Measurements from ENCODE around the gene KCNMB3.
"Not testable (repeated sequence)": the region's sequence is repeated elsewhere in the genome, so short reads cannot be mapped to it uniquely, and the experiment has no call there.

KCNMB3 gene, protein sequence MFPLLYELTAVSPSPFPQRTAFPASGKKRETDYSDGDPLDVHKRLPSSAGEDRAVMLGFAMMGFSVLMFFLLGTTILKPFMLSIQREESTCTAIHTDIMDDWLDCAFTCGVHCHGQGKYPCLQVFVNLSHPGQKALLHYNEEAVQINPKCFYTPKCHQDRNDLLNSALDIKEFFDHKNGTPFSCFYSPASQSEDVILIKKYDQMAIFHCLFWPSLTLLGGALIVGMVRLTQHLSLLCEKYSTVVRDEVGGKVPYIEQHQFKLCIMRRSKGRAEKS

DNA sequence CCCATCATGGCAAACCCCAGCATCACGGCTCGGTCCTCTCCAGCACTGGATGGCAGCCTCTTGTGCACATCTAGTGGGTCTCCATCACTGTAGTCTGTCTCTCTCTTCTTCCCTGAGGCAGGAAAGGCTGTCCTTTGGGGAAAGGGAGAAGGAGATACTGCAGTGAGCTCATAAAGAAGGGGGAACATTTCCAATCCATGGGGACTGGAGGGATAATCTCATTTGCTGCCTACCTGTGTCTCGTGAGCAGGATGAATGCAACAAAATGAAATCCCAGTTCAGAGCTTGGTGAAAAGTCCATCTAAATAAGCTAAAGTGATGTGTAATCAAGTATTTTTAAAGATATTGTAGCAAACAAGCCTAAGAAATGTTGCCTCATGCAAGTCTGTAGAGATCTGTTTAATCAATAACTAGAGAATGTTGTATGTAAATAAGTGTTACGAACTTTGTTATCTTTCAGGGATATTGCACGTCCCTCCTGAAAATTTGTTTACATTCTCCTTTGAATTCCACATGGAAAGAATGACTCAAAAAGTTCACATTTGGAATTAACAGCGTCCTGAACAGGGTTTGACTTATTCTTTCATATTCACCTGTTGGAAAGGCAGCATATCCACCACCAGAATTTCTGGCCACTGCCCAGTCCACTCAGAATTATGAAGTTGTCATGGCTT is at the start of gene KCNMB3:
Gene KCNMB3 (minus strand): TSS at position 312 of the 674 bp plus-strand sequence. CDS start 124 bp downstream, at position 188.
- DNase-seq (ENCODE audit: low read depth): no peak

DNA sequence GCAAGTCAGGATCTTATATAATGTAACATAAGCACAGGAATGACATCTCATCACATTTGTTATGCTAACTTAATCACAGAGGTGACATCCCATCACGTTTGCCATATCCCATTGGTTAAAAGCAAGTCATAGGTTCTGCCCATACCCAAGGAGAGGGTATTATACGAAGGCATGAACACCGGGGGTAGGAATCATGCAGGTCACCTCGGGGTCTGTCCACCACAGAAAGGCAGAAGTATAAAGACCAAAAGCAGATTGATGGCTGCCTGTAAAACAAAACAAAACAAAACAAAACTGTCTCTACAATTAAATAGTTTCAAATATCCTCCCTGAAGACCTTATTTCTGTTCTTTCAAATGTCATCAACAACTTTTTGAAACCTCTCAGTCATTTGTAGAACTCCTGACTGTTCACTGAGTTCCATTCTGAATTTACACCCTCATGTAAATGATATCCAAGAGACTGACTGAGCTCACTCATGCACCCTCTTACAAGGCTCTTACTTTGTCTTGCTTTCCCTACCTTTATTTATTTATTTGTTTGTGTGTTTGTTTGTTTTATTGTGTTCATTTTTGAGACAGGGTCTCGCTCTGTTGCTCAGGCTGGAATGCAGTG is 49.2 kb upstream of the KCNMB3 start:
- DNase-seq (ENCODE audit: low read depth): no peak

DNA sequence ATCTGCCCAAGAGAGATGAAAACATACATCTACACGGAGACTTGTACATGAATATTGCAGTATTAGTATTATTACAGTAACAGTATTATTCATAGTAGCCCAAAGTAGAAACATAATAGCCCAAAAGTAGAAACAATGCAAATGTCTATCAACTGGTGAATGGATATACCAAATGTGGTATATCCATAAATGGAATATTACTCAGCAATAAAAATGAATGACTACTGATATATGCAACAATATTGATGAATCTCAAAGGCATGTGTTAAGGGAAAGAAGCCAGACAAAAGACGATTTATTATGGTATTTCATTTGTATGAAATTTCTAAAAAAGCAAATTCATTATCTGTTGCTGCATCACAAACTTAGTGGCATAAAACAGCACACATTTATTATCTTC is 48.4 kb upstream of the KCNMB3 start:
- no peak for DNase-seq (ENCODE audit: low read depth)

DNA sequence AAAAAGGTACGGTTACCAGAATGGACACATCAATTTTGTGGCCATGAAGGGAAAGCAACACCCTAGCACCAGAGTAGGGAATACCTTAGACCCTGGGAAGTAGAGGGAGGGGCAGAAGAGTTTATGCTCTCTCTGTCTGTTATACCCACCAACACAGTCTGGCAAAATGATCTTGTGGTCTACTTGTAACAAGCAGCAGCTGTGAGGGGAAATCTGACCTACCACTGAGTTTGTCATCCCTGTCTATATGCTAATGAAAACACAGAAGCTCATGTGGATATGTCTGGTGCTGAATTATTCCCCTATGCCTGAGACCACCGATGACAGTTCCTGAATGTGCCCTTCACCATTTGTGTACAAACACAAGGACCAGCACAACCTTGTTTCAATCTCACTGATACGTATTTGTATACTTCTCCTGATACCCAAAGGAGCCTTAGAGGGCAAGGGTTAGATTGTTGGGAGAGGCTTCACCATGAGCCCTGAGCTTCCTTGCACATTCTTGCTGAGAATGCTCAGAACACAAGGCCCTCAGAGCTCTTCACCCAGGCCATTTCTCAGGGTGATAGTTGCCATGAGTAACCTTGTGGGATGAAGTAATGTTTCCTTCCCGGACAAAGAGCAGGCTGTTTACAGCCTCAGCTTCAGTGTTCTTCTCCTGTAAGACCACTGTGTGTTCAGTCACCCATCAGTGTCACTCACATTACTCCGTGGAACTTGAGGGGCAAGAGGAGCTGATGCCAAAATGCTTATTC is 47.2 kb upstream of the KCNMB3 start:
- DNase-seq (ENCODE audit: low read depth): no peak

DNA sequence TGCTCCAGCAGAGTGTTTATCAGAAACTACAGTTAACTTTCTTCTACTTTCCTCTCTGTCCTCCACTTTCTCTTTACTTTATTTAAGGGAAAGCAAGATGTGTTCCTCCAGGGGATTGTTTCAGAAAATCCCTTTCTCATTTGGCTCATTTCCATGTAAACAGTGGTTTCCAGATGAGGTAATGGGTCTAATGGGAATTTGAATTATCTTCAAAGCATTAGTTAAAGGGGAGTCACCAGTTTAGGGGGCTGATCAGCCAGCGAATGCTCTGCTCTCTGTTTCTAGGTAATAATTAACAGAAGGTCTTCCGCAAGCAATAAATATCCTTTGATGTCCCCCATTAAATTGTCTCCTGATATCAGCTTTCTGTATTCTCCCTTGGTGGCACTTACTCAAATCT is 41.5 kb upstream of the KCNMB3 start:
- DNase-seq (ENCODE audit: low read depth): no peak

DNA sequence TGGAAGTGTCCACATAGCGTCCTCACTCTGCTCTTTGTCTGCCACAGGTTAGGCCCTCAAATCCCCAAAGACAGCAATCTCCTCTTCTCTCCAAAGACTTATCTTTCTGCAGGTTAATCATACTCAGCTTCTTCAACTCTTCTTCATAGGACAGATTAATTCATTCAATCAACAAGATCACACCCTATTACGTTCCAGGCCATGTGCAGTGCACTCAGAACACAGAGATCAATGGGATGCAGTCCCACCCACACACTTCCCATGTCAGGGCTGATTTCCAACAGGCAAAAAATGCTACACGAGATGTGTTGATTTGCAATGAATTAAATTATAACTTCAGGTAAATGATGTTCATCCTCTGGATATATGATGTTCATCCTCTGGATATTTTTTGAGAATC is 38.4 kb upstream of the KCNMB3 start:
- DNase-seq (ENCODE audit: low read depth): no peak

DNA sequence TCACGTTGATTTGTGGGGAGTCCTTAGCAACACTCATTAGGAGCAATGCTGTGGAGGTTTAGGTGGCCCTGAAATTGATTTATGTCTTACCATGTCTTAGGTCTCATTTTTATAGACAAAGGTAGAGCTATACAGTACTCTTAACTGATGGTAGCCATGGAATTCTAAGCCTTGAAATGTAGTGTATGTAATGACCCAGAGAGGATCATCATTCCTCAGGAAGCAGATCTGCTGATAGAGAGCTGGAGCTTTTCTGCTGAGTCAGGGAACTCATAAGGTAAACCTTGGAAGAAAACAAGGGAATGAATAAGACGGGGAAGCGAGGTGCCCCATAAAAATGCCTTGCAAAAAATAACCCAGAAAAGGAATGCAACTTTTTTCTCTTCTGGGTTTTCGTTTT is 37.9 kb upstream of the KCNMB3 start:
- DNase-seq (ENCODE audit: low read depth): no peak

DNA sequence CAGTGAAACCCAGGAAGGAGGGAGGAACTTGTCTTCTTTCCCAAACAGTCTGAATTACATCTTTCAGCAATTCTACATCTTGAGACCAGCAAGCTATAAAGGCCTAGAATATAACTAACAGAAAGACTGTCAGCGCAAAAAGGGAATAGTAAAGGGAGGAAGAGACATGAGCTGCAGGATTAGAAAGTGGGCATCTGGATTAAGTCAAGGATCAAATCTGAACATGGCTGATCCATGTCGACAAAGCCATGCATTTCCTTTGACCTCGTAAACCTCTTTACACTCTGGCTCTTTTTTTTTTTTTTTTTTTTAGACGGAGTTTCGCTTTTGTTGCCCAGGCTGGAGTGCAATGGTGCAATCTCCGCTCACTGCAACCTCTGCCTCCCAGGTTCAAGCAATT is 35.4 kb upstream of the KCNMB3 start:
- DNase-seq (ENCODE audit: low read depth): no peak

DNA sequence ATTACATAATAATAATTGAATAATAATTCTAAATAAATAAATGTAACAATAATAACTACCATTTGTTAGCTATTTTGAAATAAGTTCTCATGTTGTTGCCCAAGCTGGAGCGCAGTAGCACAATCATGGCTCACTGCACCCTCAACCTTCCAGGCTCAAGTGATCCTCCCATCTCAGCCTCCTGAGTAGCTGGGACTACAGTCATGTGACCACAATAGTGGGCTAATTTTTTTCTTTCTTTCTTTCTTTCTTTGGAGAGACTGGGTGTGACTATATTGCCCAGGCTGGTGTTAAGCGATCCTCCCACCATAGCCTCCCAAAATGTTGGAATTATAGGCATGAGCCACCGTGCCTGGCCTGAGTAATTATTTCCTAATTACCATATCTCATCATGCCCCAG is 30.9 kb upstream of the KCNMB3 start:
- no peak for DNase-seq (ENCODE audit: low read depth)

DNA sequence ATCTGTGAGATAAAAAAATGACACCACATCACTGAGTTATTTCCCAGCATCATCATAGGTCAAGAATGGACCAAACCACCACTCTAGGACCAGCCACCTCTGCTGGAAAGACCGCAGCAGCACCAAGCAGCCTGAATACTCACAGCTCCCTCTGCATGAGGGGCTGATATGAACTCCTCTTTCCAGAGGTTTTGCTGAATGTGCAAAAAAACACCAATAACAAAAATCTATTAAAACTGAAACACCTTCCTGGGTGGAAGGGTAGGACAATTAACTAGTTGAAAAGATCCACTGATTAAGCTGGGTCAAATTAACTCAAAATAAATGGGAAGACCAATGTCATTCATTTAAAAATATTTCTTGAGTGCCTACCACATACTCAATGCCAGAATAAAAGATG is 28.9 kb upstream of the KCNMB3 start:
- DNase-seq (ENCODE audit: low read depth): no peak

DNA sequence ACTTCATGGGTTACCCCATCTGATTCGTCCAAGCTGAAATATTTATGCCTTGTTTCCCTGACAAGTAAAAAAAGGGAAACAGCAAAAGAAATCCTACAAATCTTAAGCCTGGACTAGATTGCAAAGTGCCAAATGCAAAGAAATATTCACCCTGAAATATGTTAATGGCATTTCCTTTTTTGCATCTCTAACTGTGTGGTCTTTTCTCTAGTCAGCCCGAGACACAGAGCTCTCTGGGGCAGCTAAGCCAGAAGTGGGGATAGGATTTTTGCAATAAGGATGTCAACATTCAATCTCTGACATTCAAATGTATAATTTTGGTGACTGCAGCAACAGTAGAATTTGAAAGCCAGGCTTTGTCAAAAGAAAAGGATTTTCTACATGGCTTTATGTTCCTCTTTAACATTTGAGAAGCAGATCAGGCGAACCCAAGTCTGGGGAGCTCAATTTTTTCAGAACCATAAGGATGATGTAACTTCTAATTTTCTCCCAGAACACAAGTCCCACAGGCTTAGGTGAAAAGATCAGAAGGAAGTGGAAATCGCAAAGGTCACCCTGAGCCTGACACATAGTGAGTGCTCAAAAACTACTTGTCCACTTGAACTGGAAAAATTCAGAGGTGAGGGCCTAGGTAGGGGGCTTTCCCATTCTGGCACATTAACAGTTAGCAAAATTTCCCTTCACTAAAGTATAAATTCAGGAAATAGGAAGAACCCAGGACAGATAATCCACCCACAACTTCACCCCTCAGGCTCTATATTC is 28.2 kb upstream of the KCNMB3 start:
- DNase-seq (ENCODE audit: low read depth): no peak

DNA sequence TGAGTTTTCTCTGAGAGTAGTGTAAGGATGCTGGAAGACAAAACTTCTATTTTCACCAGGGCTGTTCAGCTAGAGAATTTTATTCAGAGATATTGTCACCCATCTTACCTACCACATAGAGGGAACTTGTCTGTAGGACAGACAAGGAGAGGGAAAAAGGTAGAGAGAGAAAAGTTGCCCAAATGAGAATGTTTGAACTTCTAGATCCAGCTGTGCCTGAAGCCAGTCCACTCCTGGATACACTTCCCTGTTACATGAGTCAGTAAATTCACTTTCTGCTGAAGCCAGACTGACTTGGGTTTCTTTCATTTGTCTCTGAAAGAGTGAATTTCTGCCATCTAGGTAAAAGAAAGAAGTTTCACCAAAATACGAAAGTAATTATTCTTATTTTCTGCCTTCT is 27.2 kb upstream of the KCNMB3 start:
- no peak for DNase-seq (ENCODE audit: low read depth)

DNA sequence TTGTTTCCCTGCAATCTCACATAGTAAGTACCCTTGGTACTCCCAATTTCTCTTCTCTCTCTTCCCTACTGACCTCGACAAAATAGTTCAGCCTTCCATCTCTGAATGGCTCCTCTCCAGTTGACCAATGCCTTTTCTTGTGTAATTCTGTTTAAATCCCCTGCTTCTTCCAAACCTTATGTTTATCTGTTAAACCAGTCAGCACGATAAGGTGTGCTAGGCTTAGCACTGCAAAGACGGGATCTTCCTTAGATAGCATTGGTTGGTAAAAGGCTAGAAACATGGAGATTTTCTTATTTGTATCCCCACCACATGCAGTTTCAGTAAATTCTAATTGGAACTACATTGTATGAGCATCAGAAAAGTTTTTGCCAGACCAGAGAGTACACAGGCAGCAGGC is 25.8 kb upstream of the KCNMB3 start:
- no peak for DNase-seq (ENCODE audit: low read depth)

DNA sequence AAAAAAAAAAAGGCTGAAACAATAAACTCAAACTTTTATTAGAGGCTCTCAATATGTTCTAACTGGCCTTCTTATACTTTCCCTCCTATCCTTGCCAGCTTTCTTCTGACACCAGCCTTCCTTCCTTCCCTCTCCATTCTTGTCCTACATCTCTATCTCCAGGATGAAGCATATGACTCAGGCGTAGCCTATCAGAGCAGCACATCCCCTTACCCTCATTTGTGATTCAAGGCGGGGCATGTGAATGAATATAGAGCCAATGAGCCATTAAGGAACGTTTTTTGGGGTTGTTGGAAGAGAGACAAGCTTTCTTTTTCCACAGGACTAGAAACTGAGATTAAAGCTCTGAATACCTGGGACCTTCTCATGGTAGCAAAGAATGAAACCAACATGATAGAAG is 25.1 kb upstream of the KCNMB3 start:
- no peak for DNase-seq (ENCODE audit: low read depth)

DNA sequence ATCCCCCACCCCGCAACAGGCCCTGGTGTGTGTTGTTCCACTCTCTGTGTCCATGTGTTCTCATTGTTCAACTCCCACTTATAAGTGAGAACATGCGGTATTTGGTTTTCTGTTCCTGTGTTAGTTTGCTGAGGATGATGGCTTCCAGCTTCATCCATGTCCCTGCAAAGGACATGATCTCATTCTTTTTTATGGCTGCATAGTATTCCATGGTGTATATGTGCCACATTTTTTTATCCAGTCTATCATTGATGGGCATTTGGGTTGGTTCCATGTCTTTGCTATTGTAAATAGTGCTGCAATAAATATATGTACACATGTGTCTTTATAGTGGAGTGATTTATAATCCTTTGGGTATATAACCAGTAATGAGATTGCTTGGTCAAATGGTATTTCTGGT is 23.5 kb upstream of the KCNMB3 start:
- DNase-seq (ENCODE audit: low read depth): not testable (repeated sequence)

DNA sequence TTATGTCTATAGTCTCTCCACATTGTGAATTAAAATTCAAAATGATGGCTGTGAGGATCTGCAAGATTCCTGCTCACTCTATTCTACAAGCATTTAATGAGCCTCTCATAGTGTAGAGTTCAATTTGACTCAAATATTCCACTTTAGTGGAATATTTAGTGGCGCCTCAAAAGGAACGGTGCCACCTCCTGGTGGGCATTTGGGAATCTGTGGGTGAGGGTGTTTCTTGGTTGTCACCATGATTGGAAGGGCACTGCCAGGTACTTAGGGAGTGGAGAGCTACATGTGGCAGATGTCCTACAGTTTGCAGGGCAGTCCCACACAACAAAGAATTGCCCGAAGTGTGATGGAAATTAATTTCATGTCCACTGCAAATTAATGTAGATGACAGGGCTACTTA is 21.5 kb upstream of the KCNMB3 start:
- no peak for DNase-seq (ENCODE audit: low read depth)

DNA sequence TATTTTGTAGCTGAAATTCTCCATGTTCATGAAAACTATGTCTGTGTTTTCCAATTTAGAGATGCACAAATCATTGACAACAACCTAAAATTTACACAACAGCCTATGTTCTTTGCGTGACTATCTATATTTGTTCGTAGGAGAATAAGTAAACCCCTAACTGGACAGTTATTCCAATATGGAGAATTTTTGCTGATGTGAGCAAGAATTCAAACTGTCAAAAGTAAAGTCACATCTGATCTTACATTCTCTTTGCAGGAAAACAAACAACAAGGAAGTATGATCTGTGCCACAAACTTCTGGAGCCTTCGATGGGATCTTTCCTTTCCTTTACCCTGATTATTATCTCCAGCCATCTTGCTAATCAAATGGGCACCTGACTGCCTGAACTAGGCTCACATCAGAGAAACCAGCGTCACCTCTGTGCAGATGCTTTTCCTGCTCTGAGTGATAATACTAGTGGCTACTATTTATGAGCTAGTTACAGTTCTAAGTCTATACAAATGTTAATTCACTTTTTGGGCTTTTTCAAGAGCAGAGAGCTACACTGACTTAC is 18.3 kb upstream of the KCNMB3 start:
- DNase-seq (ENCODE audit: low read depth): no peak

DNA sequence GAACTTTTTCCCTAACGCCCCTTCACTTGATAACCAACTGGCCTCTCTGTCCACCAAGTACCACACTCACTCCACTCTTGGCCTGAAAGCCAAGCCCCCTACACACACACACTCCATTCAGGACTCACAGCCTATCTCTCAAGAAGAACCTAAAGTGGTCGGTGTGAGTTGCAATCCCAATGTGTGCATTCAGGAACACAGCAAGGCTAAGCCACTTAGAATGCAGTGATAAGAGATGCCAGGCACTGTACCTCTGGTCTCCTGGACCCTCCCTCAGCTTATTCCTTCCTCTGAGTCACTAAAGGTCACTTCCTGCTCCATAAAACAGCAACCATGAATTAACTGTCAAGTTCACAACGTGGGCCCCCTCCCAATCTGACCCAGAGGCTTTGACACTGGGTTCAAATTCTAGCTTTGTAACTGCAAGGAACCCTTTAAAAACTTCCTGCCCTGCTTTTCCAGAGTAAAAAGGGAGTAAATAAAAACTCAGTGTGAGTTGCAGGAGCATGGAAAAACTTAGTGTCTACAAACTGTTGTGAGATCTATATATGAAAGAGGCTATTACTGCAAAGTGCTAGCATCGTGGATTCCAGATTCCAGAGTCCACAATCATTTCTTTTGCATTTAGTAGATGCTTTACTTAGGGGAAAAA is 17.6 kb upstream of the KCNMB3 start:
- DNase-seq (ENCODE audit: low read depth): no peak

DNA sequence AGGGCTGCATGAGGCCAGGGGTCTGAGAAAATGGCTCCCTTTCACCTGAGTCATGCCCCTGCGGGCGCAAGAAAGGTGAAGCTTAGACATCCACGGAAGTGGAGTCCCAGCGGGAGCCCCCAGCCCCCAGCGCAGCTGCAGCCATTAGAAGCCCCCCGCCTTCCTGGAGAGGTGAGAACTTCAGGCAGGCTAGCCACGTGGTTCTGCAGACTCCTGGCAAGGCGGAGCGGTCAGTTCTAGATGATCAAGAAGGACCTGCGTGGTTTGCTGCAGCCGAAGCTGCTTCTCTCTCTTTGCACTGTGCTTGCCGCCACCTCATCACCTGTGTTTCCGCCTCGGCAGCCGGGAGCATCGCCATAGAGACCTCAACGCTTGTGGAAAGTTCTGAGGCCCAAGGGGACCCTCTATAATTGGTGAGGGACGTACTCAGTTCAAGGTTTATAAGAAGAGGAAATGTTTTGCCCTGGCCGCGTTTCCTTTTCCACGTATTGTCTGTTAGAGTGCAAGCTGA is 15.8 kb upstream of the KCNMB3 start:
- no peak for DNase-seq (ENCODE audit: low read depth)

DNA sequence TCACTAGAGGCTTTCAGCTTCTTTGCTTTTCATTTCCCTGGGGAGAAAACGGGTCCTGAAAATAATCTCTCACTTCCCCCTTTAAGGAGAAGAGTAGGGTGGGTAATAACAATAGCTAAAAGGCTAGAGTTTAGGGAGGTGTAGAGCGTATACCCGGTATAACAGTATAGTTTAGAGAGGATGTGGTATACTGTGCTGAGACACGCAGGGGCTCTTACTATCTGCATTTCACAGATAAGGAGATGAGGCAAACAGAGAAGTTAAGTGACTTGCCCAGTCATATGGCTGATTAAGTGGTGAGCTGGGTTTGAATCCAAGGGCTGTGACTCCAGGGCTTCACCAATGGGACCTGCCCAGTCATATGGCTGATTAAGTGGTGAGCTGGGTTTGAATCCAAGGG is 15.0 kb upstream of the KCNMB3 start:
- DNase-seq (ENCODE audit: low read depth): no peak

DNA sequence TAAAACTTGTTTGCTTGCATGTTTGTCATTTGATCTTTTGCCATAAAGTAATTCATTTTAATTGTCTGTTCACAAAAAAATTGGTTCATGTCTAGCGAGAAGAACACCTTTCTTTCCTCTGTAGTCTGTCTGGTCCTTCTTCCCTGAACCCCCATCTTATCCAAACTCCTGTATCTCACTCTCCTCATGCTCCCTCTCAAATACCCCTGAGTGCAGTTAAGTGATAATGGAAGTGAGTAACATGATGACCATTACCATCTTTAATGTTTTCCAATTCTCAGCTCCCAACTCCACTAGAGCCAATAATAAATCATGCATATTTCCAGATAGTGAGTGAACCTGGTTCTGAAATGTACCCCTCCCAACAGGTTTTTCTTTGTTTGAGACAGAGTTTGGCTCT is 14.2 kb upstream of the KCNMB3 start:
- no peak for DNase-seq (ENCODE audit: low read depth)
